Activated CD8-positive, alpha-beta T cell treated with anti-CD3 and anti-CD28 coated beads, Interleukin-2, amount 10 ng/mL, durations not matched to agents 7 days and 5 days (primary cell): ENCODE results near the gene MRPL27. TPM values are rescaled to one million over a fixed set of nuclear protein-coding genes. Genes with fewer than 3 reads are reported as not detected.
"Not testable (repeated sequence)": the region's sequence is repeated elsewhere in the genome, so short reads cannot be mapped to it uniquely, and the experiment has no call there.

ENCODE experiments used
- ATAC-seq: fragments of 150-1000 bp; cut with Tn5 transposase; one replicate; pipeline ENCODE4 v1.10.0; 2021; ENCODE audit warnings: moderate library complexity
- CTCF ChIA-PET: fragments of 350-600 bp; sonication (Branson Sonifier 250); formaldehyde crosslinking; loops from one replicate; lab custom pipeline; 2021; ENCODE audit warnings: antibody characterized with exemption; lab: Charles Lee
- POLR2A ChIA-PET: fragments of 350-600 bp; sonication (Branson Sonifier 250); formaldehyde crosslinking; loops from one replicate; lab custom pipeline; 2021; ENCODE audit warnings: antibody characterized with exemption; lab: Charles Lee
- DNase-seq: peaks from one replicate; pipeline ENCODE4 v3.0.0-alpha.2; 2020
- H3K27ac Mint-ChIP-seq: one replicate; pipeline ENCODE4 v1.8.0; 2021; ENCODE audit warnings: mild to moderate bottlenecking, mixed read lengths
- H3K27me3 Mint-ChIP-seq: one replicate; pipeline ENCODE4 v1.8.0; 2021; ENCODE audit warnings: low read depth, mixed read lengths
- H3K36me3 Mint-ChIP-seq: one replicate; pipeline ENCODE4 v1.8.0; 2021; ENCODE audit warnings: low read depth, mixed read lengths
- H3K4me1 Mint-ChIP-seq: one replicate; pipeline ENCODE4 v1.8.0; 2021; ENCODE audit warnings: low read depth, mixed read lengths
- H3K4me3 Mint-ChIP-seq: one replicate; pipeline ENCODE4 v1.8.0; 2021; ENCODE audit warnings: mild to moderate bottlenecking, mixed read lengths
- H3K9me3 Mint-ChIP-seq: one replicate; pipeline ENCODE4 v1.8.0; 2022; ENCODE audit warnings: mixed read lengths; ENCODE audit not compliant: insufficient read depth
- total RNA-seq, 2 experiments: library from RNA; stranded (reverse); gene quantifications; one replicate each; pipeline ENCODE4 v1.2.3, GENCODE V29; 2021

MRPL27 gene
- total RNA-seq = 10 to 100 TPM; 81.0 to 85.4 TPM

- ATAC-seq (peak; percentile 94), DNase-seq (peak; percentile 93)
- Mint-ChIP-seq H3K27me3 (no peaks in the 10 kb centered on the region), H3K4me3 (peak within 1 kb of the TSS; percentile 99), H3K4me1 (peaks cover 44% of the 10 kb centered on the region), H3K27ac (peak within 1 kb of the TSS; percentile 100), H3K36me3 (peaks cover 55% of the 10 kb centered on the region), H3K9me3 (no peaks in the 10 kb centered on the region)
- ChIA-PET CTCF (interaction anchor here (6.3 to 6.4 kb wide), 2 partner anchors 12 to 24 kb away, joined by 50 to 65 read pairs; partner anchors contain the start of gene LRRC59), POLR2A (interaction anchor here (0.6 to 4.7 kb wide), 14 partner anchors 9 to 211 kb away, joined by 3 to 53 read pairs (median 5); partner anchors contain the start of genes ACSF2, LRRC59, RSAD1 and XYLT2)
Measured at GRCh38 chr17:50372758-50373556, at the start of gene MRPL27, which contains the start of gene EME1. Gene MRPL27 (minus strand): TSS chr17:50373184. CDS start chr17:50373170, 14 bp downstream. Gene EME1 (plus strand): TSS chr17:50373229. CDS start chr17:50375209, 1,980 bp downstream.

- no peak for DNase-seq
- POLR2A ChIA-PET = interaction anchor here (1.1 to 2.3 kb wide), 2 partner anchors 10 to 26 kb away, joined by 3 to 19 read pairs; partner anchors contain the start of gene LRRC59
- Mint-ChIP-seq H3K4me3 (no peak overlapping the region), H3K9me3 (peaks cover 6% of the 10 kb centered on the region), H3K36me3 (peaks cover 11% of the 10 kb centered on the region), H3K27ac (no peak overlapping the region), H3K27me3 (no peaks in the 10 kb centered on the region), H3K4me1 (peaks cover 44% of the 10 kb centered on the region)
- ATAC-seq = no peak
- CTCF ChIA-PET = interaction anchor here (2.1 to 3.6 kb wide), 2 partner anchors 25 to 60 kb away, joined by 7 to 28 read pairs; partner anchors contain the start of gene LRRC59
Measured at GRCh38 chr17:50422738-50423137, 49.8 kb upstream of the MRPL27 start.

GRCh38 chr17:50421308-50422051, 48.5 kb upstream of the MRPL27 start:
- peak overlapping the region; percentile 88 for H3K27ac Mint-ChIP-seq
- DNase-seq (no peak), ATAC-seq (peak; percentile 14)
- peaks cover 5% of the 10 kb centered on the region for H3K27me3 Mint-ChIP-seq
- H3K4me1 Mint-ChIP-seq = peaks cover 33% of the 10 kb centered on the region
- H3K36me3 Mint-ChIP-seq = peaks cover 11% of the 10 kb centered on the region
- H3K9me3 Mint-ChIP-seq = peaks cover 6% of the 10 kb centered on the region
- peak overlapping the region; percentile 68 for H3K4me3 Mint-ChIP-seq
- ChIA-PET CTCF (interaction anchor here (0.9 to 3.6 kb wide), 8 partner anchors 10 to 121 kb away, joined by 3 to 28 read pairs (median 4); partner anchors contain the start of gene LRRC59), POLR2A (interaction anchor here (0.9 to 2.3 kb wide), 4 partner anchors 11 to 57 kb away, joined by 3 to 19 read pairs (median 3); partner anchors contain the start of genes LRRC59 and RSAD1)

- Mint-ChIP-seq H3K4me3 (peak overlapping the region; percentile 68), H3K9me3 (peaks cover 6% of the 10 kb centered on the region)
- POLR2A ChIA-PET = interaction anchor here (0.9 to 2.3 kb wide), 2 partner anchors 23 to 58 kb away, joined by 3 to 19 read pairs; partner anchors contain the start of genes LRRC59 and RSAD1
Measured at GRCh38 chr17:50420419-50421112, 47.6 kb upstream of the MRPL27 start.

GRCh38 chr17:50419577-50419976, 46.6 kb upstream of the MRPL27 start:
- H3K9me3 Mint-ChIP-seq, H3K27me3 Mint-ChIP-seq, POLR2A ChIA-PET, ATAC-seq, DNase-seq, H3K4me3 Mint-ChIP-seq: not testable (repeated sequence)
- peaks cover 11% of the 10 kb centered on the region for H3K36me3 Mint-ChIP-seq
- CTCF ChIA-PET = interaction anchor here (3.6 kb wide), 1 partner anchor 22 kb away, joined by 28 read pairs; the partner anchor contains the start of gene LRRC59
- H3K27ac Mint-ChIP-seq = peak overlapping the region; percentile 5
- peaks cover 23% of the 10 kb centered on the region for H3K4me1 Mint-ChIP-seq

More at GRCh38 chr17:50420419-50421112, 47.6 kb upstream of the MRPL27 start:
- H3K27ac Mint-ChIP-seq = peak overlapping the region; percentile 88
- ATAC-seq (no peak), DNase-seq (no peak)
- peaks cover 31% of the 10 kb centered on the region for H3K4me1 Mint-ChIP-seq
- CTCF ChIA-PET = interaction anchor here (0.9 to 3.6 kb wide), 6 partner anchors 11 to 122 kb away, joined by 3 to 28 read pairs (median 4); partner anchors contain the start of gene LRRC59
- peaks cover 5% of the 10 kb centered on the region for H3K27me3 Mint-ChIP-seq
- peaks cover 11% of the 10 kb centered on the region for H3K36me3 Mint-ChIP-seq

- H3K27ac Mint-ChIP-seq = no peak overlapping the region
- ChIA-PET POLR2A (no interaction called here), CTCF (no interaction called here)
- peaks cover 6% of the 10 kb centered on the region for H3K9me3 Mint-ChIP-seq
- H3K27me3 Mint-ChIP-seq = peaks cover 21% of the 10 kb centered on the region
- peaks cover 5% of the 10 kb centered on the region for H3K36me3 Mint-ChIP-seq
- ATAC-seq (no peak), DNase-seq (no peak)
- H3K4me3 Mint-ChIP-seq = no peak overlapping the region
- peaks cover under 1% of the 10 kb centered on the region for H3K4me1 Mint-ChIP-seq
Measured at GRCh38 chr17:50414808-50415207, 41.8 kb upstream of the MRPL27 start.

GRCh38 chr17:50412188-50412732, 39.3 kb upstream of the MRPL27 start:
- Mint-ChIP-seq H3K9me3 (no peaks in the 10 kb centered on the region), H3K4me1 (no peaks in the 10 kb centered on the region), H3K27ac (no peak overlapping the region), H3K27me3 (peaks cover 24% of the 10 kb centered on the region), H3K4me3 (no peak overlapping the region), H3K36me3 (no peaks in the 10 kb centered on the region)
- DNase-seq (no peak), ATAC-seq (no peak)
- ChIA-PET CTCF (interaction anchor here (1.0 to 1.4 kb wide), 3 partner anchors 15 to 66 kb away, joined by 3 to 5 read pairs (median 3); partner anchors contain the start of genes LRRC59 and RSAD1), POLR2A (interaction anchor here (1.1 kb wide), 1 partner anchor 17 kb away, joined by 3 read pairs; no protein-coding TSS in a partner anchor)

- Mint-ChIP-seq H3K36me3 (no peaks in the 10 kb centered on the region), H3K9me3 (no peaks in the 10 kb centered on the region), H3K4me1 (no peaks in the 10 kb centered on the region), H3K27me3 (peaks cover 27% of the 10 kb centered on the region), H3K27ac (no peak overlapping the region), H3K4me3 (no peak overlapping the region)
- ChIA-PET POLR2A (interaction anchor here (1.8 kb wide), 1 partner anchor 11 kb away, joined by 18 read pairs; the partner anchor contains the start of gene LRRC59), CTCF (interaction anchor here (3.2 kb wide), 1 partner anchor 10 kb away, joined by 19 read pairs; the partner anchor contains the start of gene LRRC59)
- DNase-seq (no peak), ATAC-seq (no peak)
Measured at GRCh38 chr17:50407921-50408320, 34.9 kb upstream of the MRPL27 start.

- no peak for DNase-seq
- no peaks in the 10 kb centered on the region for H3K9me3 Mint-ChIP-seq
- H3K36me3 Mint-ChIP-seq = no peaks in the 10 kb centered on the region
- H3K27ac Mint-ChIP-seq = no peak overlapping the region
- no peaks in the 10 kb centered on the region for H3K4me1 Mint-ChIP-seq
- CTCF ChIA-PET = interaction anchor here (3.2 kb wide), 1 partner anchor 9 kb away, joined by 19 read pairs; the partner anchor contains the start of gene LRRC59
- H3K4me3 Mint-ChIP-seq = no peak overlapping the region
- H3K27me3 Mint-ChIP-seq = peaks cover 20% of the 10 kb centered on the region
- no peak for ATAC-seq
- POLR2A ChIA-PET = interaction anchor here (0.6 to 1.8 kb wide), 2 partner anchors 9 to 73 kb away, joined by 3 to 18 read pairs; partner anchors contain the start of gene LRRC59
Measured at GRCh38 chr17:50406578-50406977, 33.6 kb upstream of the MRPL27 start.

- ATAC-seq, H3K27ac Mint-ChIP-seq, H3K4me1 Mint-ChIP-seq, H3K36me3 Mint-ChIP-seq, H3K9me3 Mint-ChIP-seq, DNase-seq, H3K4me3 Mint-ChIP-seq: not testable (repeated sequence)
- POLR2A ChIA-PET = interaction anchor here (1.2 kb wide), 1 partner anchor 8 kb away, joined by 4 read pairs; the partner anchor contains the start of gene LRRC59
- H3K27me3 Mint-ChIP-seq = peaks cover 20% of the 10 kb centered on the region
- CTCF ChIA-PET = interaction anchor here (1.2 to 3.2 kb wide), 2 partner anchors 8 to 62 kb away, joined by 3 to 19 read pairs; partner anchors contain the start of gene LRRC59
Measured at GRCh38 chr17:50405351-50405750, 32.4 kb upstream of the MRPL27 start.
